Natural killer cell (primary cell): ENCODE measurements around the gene MED12L. TPM values are rescaled to one million over a fixed set of nuclear protein-coding genes. Genes with fewer than 3 reads are reported as not detected.

Source experiments
- ATAC-seq, 3 donors: fragments of 150-1000 bp in 2 of 3; fragments of 200-7000 bp in 1 of 3; cut with Tn5 transposase; 1 replicate in 1 of 3; 2 replicates in 2 of 3; pipeline ENCODE4 v1.10.0; 2021; ENCODE audit warnings: mild to moderate bottlenecking in 2 of 3, moderate library complexity in 2 of 3
- DNase-seq, 2 donors: peaks; one replicate each; pipeline versions ENCODE4 v3.0.0 to v3.0.0-alpha.2; 2013 to 2021; ENCODE audit warnings: mixed read lengths in 1 of 2
- H3K27ac ChIP-seq: one replicate; pipeline ENCODE4 v1.5.1; 2013; ENCODE audit warnings: mild to moderate bottlenecking, low read length
- H3K27me3 ChIP-seq: one replicate; pipeline ENCODE4 v1.6.1; 2013; ENCODE audit warnings: low read length; ENCODE audit not compliant: control insufficient read depth, insufficient read depth
- H3K36me3 ChIP-seq: one replicate; pipeline ENCODE4 v1.6.1; 2013; ENCODE audit warnings: low read length; ENCODE audit not compliant: control insufficient read depth, insufficient read depth
- H3K4me1 ChIP-seq: one replicate; pipeline ENCODE4 v1.6.1; 2013; ENCODE audit warnings: low read length; ENCODE audit not compliant: control insufficient read depth, insufficient read depth
- H3K4me3 ChIP-seq: one replicate; pipeline ENCODE4 v1.5.1; 2013; ENCODE audit warnings: low read length
- H3K9me3 ChIP-seq: one replicate; pipeline ENCODE4 v1.6.1; 2013; ENCODE audit warnings: low read length; ENCODE audit not compliant: control insufficient read depth, insufficient read depth
- H3K27ac Mint-ChIP-seq, 2 donors: one replicate each; pipeline ENCODE4 v1.8.0; 2022; ENCODE audit warnings: mild to moderate bottlenecking in 2 of 2, mixed read lengths in 2 of 2, moderate library complexity in 1 of 2
- H3K27me3 Mint-ChIP-seq, 2 donors: one replicate each; pipeline ENCODE4 v1.8.0; 2022; ENCODE audit warnings: low read depth in 2 of 2, mixed read lengths in 2 of 2
- H3K36me3 Mint-ChIP-seq: one replicate; pipeline ENCODE4 v1.8.0; 2022; ENCODE audit warnings: mixed read lengths
- H3K4me1 Mint-ChIP-seq, 2 donors: one replicate each; pipeline ENCODE4 v1.8.0; 2022; ENCODE audit warnings: mixed read lengths in 2 of 2
- H3K4me3 Mint-ChIP-seq: one replicate; pipeline ENCODE4 v1.8.0; 2022; ENCODE audit warnings: mild to moderate bottlenecking, moderate library complexity, mixed read lengths
- H3K9me3 Mint-ChIP-seq, 2 donors: one replicate each; pipeline ENCODE4 v1.8.0; 2022; ENCODE audit warnings: mixed read lengths in 2 of 2
- CTCF ChIP-seq: fragments of 200-600 bp; IDR thresholded peaks from one replicate; pipeline ENCODE4 v1.8.0; 2022; ENCODE audit warnings: antibody characterized with exemption
- WGBS: methylation state at CpG from one replicate; pipeline ENCODE4 v1.1.7; 2013; ENCODE audit warnings: missing lambda C conversion rate; ENCODE audit not compliant: insufficient coverage; 5-methylcytosine and 5-hydroxymethylcytosine counted together
- intact Hi-C: fragments of 100-400 bp; cut with micrococcal nuclease; formaldehyde crosslinking; loops from one replicate; pipeline ENCODE4 v1.14.2; 2022
- total RNA-seq, 4 donors: library from RNA; stranded (reverse); fragments of 120-200 nt in 1 of 4; gene quantifications; one replicate each; pipeline versions ENCODE4 v1.2.3 to v1.2.4, GENCODE V29; 2013 to 2022

The MED12L gene
- total RNA-seq, 3 donors from 2014 or later (not counting 1 experiment from before 2014, with no cell fraction given) = 3.0 to 6.5 (median 3.0) TPM

- H3K27ac ChIP-seq = no peak overlapping the region
- H3K4me1 ChIP-seq = peaks cover 12% of the 10 kb centered on the region
- TF ChIP-seq CTCF = no peak
- H3K4me3 ChIP-seq = no peak overlapping the region
- no peaks in the 10 kb centered on the region for H3K27me3 ChIP-seq
- no peaks in the 10 kb centered on the region for H3K4me1 Mint-ChIP-seq
- peak overlapping the region in 1 of 2 donors; percentile 60 for H3K27ac Mint-ChIP-seq
- H3K27me3 Mint-ChIP-seq = peaks cover 0 to 5% of the 10 kb centered on the region in 2 donors
- WGBS = 55% methylated on average over 1 of the region's 1 CpG
- no peaks in the 10 kb centered on the region for H3K36me3 ChIP-seq
- H3K4me3 Mint-ChIP-seq = peak overlapping the region; percentile 54
- no peaks in the 10 kb centered on the region for H3K9me3 Mint-ChIP-seq
- H3K9me3 ChIP-seq = no peaks in the 10 kb centered on the region
- intact Hi-C loops = loop anchor here (2.0 to 5.0 kb wide), 2 partner anchors 219 to 426 kb away; no protein-coding TSS in a partner anchor
- H3K36me3 Mint-ChIP-seq = no peaks in the 10 kb centered on the region
- DNase-seq = no peak
- ATAC-seq = no peak
These were observed 61.2 kb downstream of the MED12L start for GRCh38 chr3:151146731-151147091.

- no peaks in the 10 kb centered on the region for H3K4me1 Mint-ChIP-seq
- H3K4me3 Mint-ChIP-seq = peak overlapping the region; percentile 61
- H3K36me3 ChIP-seq = no peaks in the 10 kb centered on the region
- WGBS = 19% methylated on average over 2 of the region's 3 CpGs
- intact Hi-C loops = loop anchor here (2.0 to 5.0 kb wide), 2 partner anchors 220 to 426 kb away; no protein-coding TSS in a partner anchor
- H3K36me3 Mint-ChIP-seq = no peaks in the 10 kb centered on the region
- ATAC-seq = peak; percentile 58 to 87 (median 69)
- H3K27me3 ChIP-seq = no peaks in the 10 kb centered on the region
- H3K27ac ChIP-seq = no peak overlapping the region
- peaks cover 0 to 5% of the 10 kb centered on the region in 2 donors for H3K27me3 Mint-ChIP-seq
- H3K4me3 ChIP-seq = no peak overlapping the region
- no peaks in the 10 kb centered on the region for H3K9me3 Mint-ChIP-seq
- H3K4me1 ChIP-seq = peaks cover 12% of the 10 kb centered on the region
- H3K27ac Mint-ChIP-seq = peak overlapping the region in 1 of 2 donors; percentile 60
- H3K9me3 ChIP-seq = no peaks in the 10 kb centered on the region
- DNase-seq = no peak
- no peak for TF ChIP-seq CTCF
These were observed 61.8 kb downstream of the MED12L start for GRCh38 chr3:151147299-151147698.

GRCh38 chr3:151152455-151153079 lies 67.1 kb downstream of the MED12L start:
- H3K9me3 Mint-ChIP-seq = no peaks in the 10 kb centered on the region
- no peak for TF ChIP-seq CTCF
- Histone ChIP-seq H3K4me3 (no peak overlapping the region), H3K27me3 (no peaks in the 10 kb centered on the region), H3K36me3 (no peaks in the 10 kb centered on the region), H3K27ac (no peak overlapping the region), H3K4me1 (no peaks in the 10 kb centered on the region), H3K9me3 (no peaks in the 10 kb centered on the region)
- H3K27me3 Mint-ChIP-seq = no peaks in the 10 kb centered on the region
- no peaks in the 10 kb centered on the region for H3K36me3 Mint-ChIP-seq
- 100% methylated on average over 4 of the region's 4 CpGs for WGBS
- no peak for ATAC-seq
- no peaks in the 10 kb centered on the region for H3K4me1 Mint-ChIP-seq
- DNase-seq = no peak
- intact Hi-C loops = no loop called here
- no peak overlapping the region for H3K4me3 Mint-ChIP-seq
- no peak overlapping the region for H3K27ac Mint-ChIP-seq

- Histone ChIP-seq H3K27ac (no peak overlapping the region), H3K27me3 (no peaks in the 10 kb centered on the region), H3K9me3 (no peaks in the 10 kb centered on the region), H3K36me3 (no peaks in the 10 kb centered on the region), H3K4me1 (no peaks in the 10 kb centered on the region), H3K4me3 (no peak overlapping the region)
- no peak overlapping the region for H3K4me3 Mint-ChIP-seq
- DNase-seq (no peak), ATAC-seq (no peak)
- no peaks in the 10 kb centered on the region for H3K9me3 Mint-ChIP-seq
- no peaks in the 10 kb centered on the region for H3K27me3 Mint-ChIP-seq
- WGBS = 92% methylated on average over 6 of the region's 6 CpGs
- H3K36me3 Mint-ChIP-seq = no peaks in the 10 kb centered on the region
- no peaks in the 10 kb centered on the region for H3K4me1 Mint-ChIP-seq
- intact Hi-C loops = no loop called here
- TF ChIP-seq CTCF = no peak
- H3K27ac Mint-ChIP-seq = no peak overlapping the region
These were observed 69.1 kb downstream of the MED12L start for GRCh38 chr3:151154566-151154965.
